HG03442 (cell line): Measurements from ENCODE around the gene ZNF844.
"Not testable (repeated sequence)": the region's sequence is repeated elsewhere in the genome, so short reads cannot be mapped to it uniquely, and the experiment has no call there.

ENCODE experiments used
- ATAC-seq: cut with Tn5 transposase; IDR thresholded peaks from one replicate; pipeline ENCODE4 v1.9.1; 2021; ENCODE audit warnings: mild to moderate bottlenecking, moderate library complexity; ENCODE audit not compliant: unreplicated experiment

The ZNF844 gene

GRCh38 chr19:12064590-12065538 is at the start of gene ZNF844:
Gene ZNF844 (plus strand): TSS chr19:12064731. CDS start chr19:12064874, 143 bp downstream.
- ATAC-seq, result peak; percentile 78

DNA sequence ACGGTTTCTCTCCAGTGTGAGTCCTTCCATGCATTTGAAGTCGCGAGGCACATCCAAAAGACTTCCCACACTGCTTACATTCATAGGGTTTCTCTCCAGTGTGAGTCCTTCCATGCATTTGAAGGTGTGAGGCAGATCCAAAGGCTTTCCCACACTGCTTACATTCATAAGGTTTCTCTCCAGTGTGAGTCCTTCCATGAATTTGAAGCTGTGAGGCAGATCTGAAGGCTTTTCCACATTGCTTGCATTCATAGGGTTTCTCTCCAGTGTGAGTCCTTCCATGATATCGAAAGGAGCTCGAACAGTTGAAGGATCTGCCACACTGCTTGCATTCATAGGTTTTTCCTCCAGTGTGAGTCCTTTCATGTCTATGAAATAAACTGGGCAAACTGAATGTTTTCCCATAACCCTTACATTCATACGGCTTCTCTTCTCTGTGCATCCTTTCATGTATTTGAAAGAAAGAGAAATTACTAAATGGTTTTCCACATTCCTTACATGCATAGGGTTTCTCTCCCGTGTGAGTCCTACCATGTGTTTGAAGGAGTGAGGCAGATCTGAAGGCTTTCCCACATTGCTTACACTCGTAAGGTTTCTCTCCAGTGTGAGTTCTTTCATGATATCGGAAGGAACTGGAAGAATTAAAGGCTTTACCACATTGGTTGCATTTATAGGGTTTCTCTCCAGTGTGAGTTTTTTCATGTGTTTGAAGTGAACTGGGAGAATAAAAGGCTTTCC is 49.3 kb upstream of the ZNF844 start:
- no peak for ATAC-seq

DNA sequence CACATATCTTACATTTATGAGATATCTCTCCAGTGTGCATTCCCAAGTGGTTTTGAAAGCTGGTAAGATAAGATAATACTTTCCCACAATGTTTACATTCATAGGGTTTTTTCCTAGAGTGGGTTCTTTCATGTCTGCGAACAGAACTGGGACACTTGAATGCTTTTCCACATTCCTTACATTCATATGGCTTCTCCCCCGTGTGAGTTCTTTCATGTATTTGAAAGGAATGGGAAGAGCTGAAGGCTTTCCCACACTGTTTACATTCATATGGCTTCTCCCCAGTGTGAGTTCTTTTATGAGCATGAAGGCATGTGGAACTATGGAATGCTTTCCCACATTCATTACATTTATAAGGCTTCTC is 48.8 kb upstream of the ZNF844 start:
- ATAC-seq, result no peak

GRCh38 chr19:12034198-12034597 is 30.3 kb upstream of the ZNF844 start:
- ATAC-seq, result no peak

DNA sequence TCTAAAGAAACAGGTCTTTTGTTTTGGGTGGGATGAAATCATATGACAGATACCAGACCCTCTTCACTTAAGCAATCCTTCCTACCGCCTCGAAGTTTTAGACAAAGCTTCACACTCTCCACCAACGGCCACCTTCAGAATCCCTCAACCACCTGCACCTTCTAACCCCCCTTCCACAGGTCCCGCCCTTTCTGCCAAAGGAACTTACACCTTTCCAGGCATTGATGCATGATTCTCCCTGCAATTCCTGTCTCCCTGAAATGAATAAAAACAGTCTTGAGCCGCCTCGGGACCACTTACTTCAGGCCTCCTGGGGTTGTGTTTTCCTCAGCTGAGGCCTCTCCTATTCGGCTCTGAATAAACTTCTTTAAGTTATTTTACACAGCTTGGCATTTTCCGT is 29.9 kb upstream of the ZNF844 start:
- ATAC-seq, result no peak

- peak; percentile 90 for ATAC-seq
Measured at GRCh38 chr19:12035220-12036172, 29.0 kb upstream of the ZNF844 start, which contains the start of gene ZNF433. Gene ZNF433 (minus strand): TSS chr19:12035679. CDS start chr19:12035539, 140 bp downstream.

DNA sequence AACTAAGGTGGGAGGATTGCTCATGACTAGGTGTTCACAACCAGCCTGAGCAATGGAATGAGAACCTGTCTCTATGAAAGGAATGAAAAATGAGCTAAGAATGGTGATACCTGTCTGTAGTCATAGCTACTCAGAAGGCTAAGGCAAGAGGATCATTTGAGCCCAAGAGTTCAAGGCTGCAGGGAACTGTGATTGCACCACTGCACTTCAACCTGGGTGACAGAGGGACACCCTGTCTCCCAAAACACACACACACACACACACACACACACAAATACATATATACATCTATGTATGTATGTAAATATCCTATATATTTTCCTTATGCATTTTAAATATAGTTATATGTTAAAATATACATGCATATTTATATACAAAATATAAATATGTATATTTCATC is 21.6 kb upstream of the ZNF844 start:
- ATAC-seq, result no peak

DNA sequence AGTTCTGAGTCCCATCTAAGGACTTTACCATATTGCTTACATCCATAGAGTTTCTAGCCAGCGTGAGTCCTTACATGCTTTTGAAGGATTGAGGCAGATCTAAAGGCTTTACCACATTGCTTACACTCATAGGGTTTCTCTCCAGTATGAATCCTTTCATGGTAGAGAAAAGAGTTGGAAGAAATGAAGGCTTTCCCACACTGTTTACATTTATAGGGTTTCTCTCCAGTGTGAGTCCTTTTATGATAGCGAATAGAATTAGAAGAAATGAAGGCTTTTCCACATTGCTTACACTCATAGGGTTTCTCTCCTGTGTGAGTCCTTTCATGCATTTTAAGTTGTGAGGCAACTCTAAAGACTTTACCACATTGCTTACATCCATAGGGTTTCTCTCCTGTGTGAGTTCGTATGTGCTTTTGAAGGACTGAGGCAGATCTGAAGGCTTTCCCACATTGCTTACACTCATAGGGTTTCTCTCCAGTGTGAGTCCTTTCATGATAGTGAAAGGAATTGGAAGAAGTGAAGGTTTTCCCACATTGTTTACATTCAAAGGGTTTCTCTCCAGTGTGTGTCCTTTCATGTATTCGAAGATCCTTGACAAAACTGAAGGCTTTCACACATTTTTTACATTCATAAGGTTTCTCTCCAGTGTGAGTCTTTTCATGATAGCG is 20.6 kb upstream of the ZNF844 start:
- no peak for ATAC-seq

DNA sequence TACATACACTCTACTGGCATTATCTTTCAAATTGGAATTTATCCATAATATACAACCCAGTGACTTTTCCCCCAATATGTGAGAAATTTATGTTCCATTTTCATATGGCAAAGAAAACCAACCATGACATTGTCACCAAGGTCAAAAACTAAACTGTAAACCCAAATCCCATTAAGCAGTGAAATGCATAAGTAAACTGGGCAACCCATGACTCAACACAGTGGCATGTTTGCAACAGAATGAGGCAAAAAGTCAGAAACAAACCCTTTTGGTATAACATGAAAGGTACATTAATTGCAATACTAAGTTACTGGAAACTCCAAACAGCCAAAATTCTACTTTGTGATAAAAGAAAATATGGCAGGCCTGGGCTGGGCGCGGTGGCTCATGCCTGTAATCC is 16.7 kb upstream of the ZNF844 start:
- ATAC-seq, result no peak

DNA sequence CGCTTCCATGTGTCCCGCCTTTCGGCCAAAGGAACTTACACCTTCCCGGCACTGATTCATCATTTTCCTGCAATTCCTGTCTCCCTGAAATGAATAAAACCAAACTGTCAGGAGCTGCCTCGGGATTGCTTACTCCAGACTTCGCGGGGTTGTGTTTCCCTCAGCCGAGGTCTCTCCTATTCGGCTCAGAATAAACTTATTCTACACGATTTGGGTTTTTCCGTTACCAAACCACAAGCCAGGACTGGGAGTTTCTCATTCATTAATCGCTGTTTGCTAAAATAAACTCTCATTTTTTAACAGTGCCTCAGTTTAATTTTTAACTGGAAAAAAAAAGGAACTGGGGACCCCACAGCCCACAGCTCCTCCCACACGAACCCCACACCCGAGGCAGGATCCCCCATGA is 12.4 kb upstream of the ZNF844 start:
- ATAC-seq, result no peak

- ATAC-seq, result peak; percentile 90
Measured at GRCh38 chr19:12052497-12053169, 11.9 kb upstream of the ZNF844 start, which contains the start of gene ZNF878. Gene ZNF878 (minus strand): TSS chr19:12052961. CDS start chr19:12052801, 160 bp downstream.

DNA sequence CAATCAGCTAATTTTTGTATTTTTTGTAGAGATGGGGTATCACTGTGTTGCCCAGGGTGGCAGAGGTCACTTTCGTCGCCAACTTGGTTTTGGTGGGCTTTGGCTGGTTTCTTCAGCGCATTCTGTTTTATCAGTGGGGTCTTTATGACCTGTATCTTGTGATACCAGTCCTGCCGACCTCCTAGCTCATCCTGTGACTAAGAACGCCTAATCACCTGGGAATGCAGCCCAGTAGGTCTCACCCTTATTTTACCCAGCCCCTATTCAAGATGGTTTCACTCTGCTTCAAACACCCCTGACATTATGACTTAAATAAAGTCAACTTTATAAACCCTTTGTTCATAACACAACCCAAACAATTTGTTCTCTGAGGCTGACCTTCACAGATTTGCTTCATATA is 8.7 kb upstream of the ZNF844 start:
- no peak for ATAC-seq

- no peak for ATAC-seq
Measured at GRCh38 chr19:12075538-12076139, 11.1 kb downstream of the ZNF844 start.

GRCh38 chr19:12076331-12076730 is 11.8 kb downstream of the ZNF844 start:
- ATAC-seq, result not testable (repeated sequence)

DNA sequence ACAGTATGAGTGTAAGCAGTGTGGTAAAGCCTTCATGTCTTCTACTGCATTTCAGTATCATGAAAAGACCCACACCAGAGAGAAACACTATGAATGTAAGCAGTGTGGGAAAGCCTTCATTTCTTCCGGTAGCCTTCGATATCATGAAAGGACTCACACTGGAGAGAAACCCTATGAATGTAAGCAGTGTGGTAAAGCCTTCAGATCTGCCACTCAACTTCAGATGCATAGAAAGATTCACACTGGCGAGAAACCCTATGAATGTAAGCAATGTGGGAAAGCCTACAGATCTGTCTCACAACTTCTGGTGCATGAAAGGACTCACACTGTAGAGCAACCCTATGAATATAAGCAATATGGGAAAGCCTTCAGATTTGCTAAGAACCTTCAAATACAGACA is 12.8 kb downstream of the ZNF844 start:
- no peak for ATAC-seq

- not testable (repeated sequence) for ATAC-seq
Measured at GRCh38 chr19:12083336-12083735, 18.8 kb downstream of the ZNF844 start.

GRCh38 chr19:12085074-12085818 is 20.7 kb downstream of the ZNF844 start:
- ATAC-seq, result no peak

GRCh38 chr19:12090807-12091206 is 26.3 kb downstream of the ZNF844 start:
- ATAC-seq, result no peak
